GM19239 (cell line): ENCODE data around the gene MBD1.
"Not testable (repeated sequence)": the region's sequence is repeated elsewhere in the genome, so short reads cannot be mapped to it uniquely, and the experiment has no call there.

Source experiments
- DNase-seq: peaks from one replicate; pipeline ENCODE4 v3.0.0; 2011; ENCODE audit warnings: low spot score; ENCODE audit not compliant: insufficient read length
- FAIRE-seq: peaks from 2 replicates; lab custom pipeline; 2011; peaks lifted over from hg19 to GRCh38; lab: Jason Lieb, UNC

The MBD1 gene

GRCh38 chr18:50297621-50298442 is 16.5 kb upstream of the MBD1 start:
- DNase-seq (peak; percentile 80), FAIRE-seq (peak; percentile 99)

- FAIRE-seq (no peak), DNase-seq (no peak)
Observed at GRCh38 chr18:50293039-50293438, 11.7 kb upstream of the MBD1 start.

GRCh38 chr18:50289108-50289443 is 7.8 kb upstream of the MBD1 start:
- peak; percentile 60 for FAIRE-seq
- no peak for DNase-seq

- not testable (repeated sequence) for FAIRE-seq, DNase-seq
Observed at GRCh38 chr18:50288348-50289107, 7.2 kb upstream of the MBD1 start.

GRCh38 chr18:50287441-50288347 is 6.4 kb upstream of the MBD1 start, which contains the start of gene CXXC1:
Gene CXXC1 (minus strand): TSS chr18:50287692. CDS start chr18:50287589, 103 bp downstream.
- DNase-seq, result peak; percentile 78
- peak; percentile 100 for FAIRE-seq

GRCh38 chr18:50287028-50287440 is 5.7 kb upstream of the MBD1 start:
- no peak for FAIRE-seq
- DNase-seq, result no peak

- FAIRE-seq (no peak), DNase-seq (no peak)
Observed at GRCh38 chr18:50286391-50287027, 5.2 kb upstream of the MBD1 start.

GRCh38 chr18:50285631-50286321 is 4.5 kb upstream of the MBD1 start:
- FAIRE-seq, result no peak

GRCh38 chr18:50285071-50285470 is 3.7 kb upstream of the MBD1 start:
- FAIRE-seq (no peak), DNase-seq (no peak)

More at GRCh38 chr18:50285631-50286321, 4.5 kb upstream of the MBD1 start:
- DNase-seq, result no peak

GRCh38 chr18:50284255-50284885 is 3.0 kb upstream of the MBD1 start:
- DNase-seq (no peak), FAIRE-seq (no peak)

GRCh38 chr18:50283469-50284209 is 2.3 kb upstream of the MBD1 start:
- DNase-seq (no peak), FAIRE-seq (no peak)

GRCh38 chr18:50282521-50283335 is 1.4 kb upstream of the MBD1 start:
- no peak for FAIRE-seq

GRCh38 chr18:50281972-50282520 is 723 bp upstream of the MBD1 start:
- no peak for FAIRE-seq
- DNase-seq, result no peak

More at GRCh38 chr18:50282521-50283335, 1.4 kb upstream of the MBD1 start:
- no peak for DNase-seq

GRCh38 chr18:50280707-50281294 is 522 bp downstream of the MBD1 start:
- FAIRE-seq, result peak; percentile 72

GRCh38 chr18:50279752-50280151 is 1.6 kb downstream of the MBD1 start:
- FAIRE-seq (no peak), DNase-seq (no peak)

More at GRCh38 chr18:50280707-50281294, 522 bp downstream of the MBD1 start:
- DNase-seq, result no peak

- FAIRE-seq (no peak), DNase-seq (no peak)
Observed at GRCh38 chr18:50277942-50278341, 3.4 kb downstream of the MBD1 start.

GRCh38 chr18:50276452-50276851 is 4.9 kb downstream of the MBD1 start:
- DNase-seq (no peak), FAIRE-seq (no peak)
